GM21737 (cell line): ENCODE measurements around the gene NHEJ1.

Source experiments
- ATAC-seq: cut with Tn5 transposase; IDR thresholded peaks from one replicate; pipeline ENCODE4 v1.9.1; 2021; ENCODE audit warnings: mild to moderate bottlenecking, moderate library complexity; ENCODE audit not compliant: unreplicated experiment

Gene NHEJ1

GRCh38 chr2:219059725-219060682 is 100.6 kb downstream of the NHEJ1 start:
- no peak for ATAC-seq

GRCh38 chr2:219059375-219059724 is 101.3 kb downstream of the NHEJ1 start:
- no peak for ATAC-seq

GRCh38 chr2:219058541-219059374 is 101.9 kb downstream of the NHEJ1 start:
- ATAC-seq: no peak

- ATAC-seq: peak; percentile 91
Observed at GRCh38 chr2:219057709-219058540, 102.7 kb downstream of the NHEJ1 start.

GRCh38 chr2:219056896-219057708 is 103.5 kb downstream of the NHEJ1 start:
- no peak for ATAC-seq

- ATAC-seq: no peak
Observed at GRCh38 chr2:219056176-219056895, 104.3 kb downstream of the NHEJ1 start.

- ATAC-seq: no peak
Observed at GRCh38 chr2:219054956-219055903, 105.4 kb downstream of the NHEJ1 start.

- no peak for ATAC-seq
Observed at GRCh38 chr2:219049282-219049681, 111.3 kb downstream of the NHEJ1 start.

GRCh38 chr2:219045937-219046550 is 114.6 kb downstream of the NHEJ1 start:
- no peak for ATAC-seq

- ATAC-seq: no peak
Observed at GRCh38 chr2:219042750-219043149, 117.9 kb downstream of the NHEJ1 start.

GRCh38 chr2:219042157-219042556 is 118.5 kb downstream of the NHEJ1 start:
- no peak for ATAC-seq

GRCh38 chr2:219041252-219041651 is 119.4 kb downstream of the NHEJ1 start, which contains the start of gene CFAP65:
Gene CFAP65 (minus strand): TSS chr2:219041516. CDS start chr2:219039048, 2,468 bp downstream.
- no peak for ATAC-seq

GRCh38 chr2:219038600-219038999 is 122.0 kb downstream of the NHEJ1 start:
- ATAC-seq: no peak

GRCh38 chr2:219037783-219038499 is 122.7 kb downstream of the NHEJ1 start:
- no peak for ATAC-seq

GRCh38 chr2:219035942-219036341 is 124.7 kb downstream of the NHEJ1 start:
- ATAC-seq: no peak

- ATAC-seq: no peak
Observed at GRCh38 chr2:219034823-219035222, 125.8 kb downstream of the NHEJ1 start.
